RWPE2 (cell line): ENCODE data around the gene MSANTD3.

Experiments used
- ATAC-seq: fragments of 200-7000 bp; cut with Tn5 transposase; 3 replicates; pipeline ENCODE4 v1.9.1; 2021; ENCODE audit warnings: low read depth
- DNase-seq: peaks from one replicate; pipeline ENCODE4 v3.0.0-alpha.2; 2020; ENCODE audit warnings: low spot score
- H3K27ac ChIP-seq: fragments of 450-650 bp; 2 replicates; pipeline ENCODE4 v1.5.1; 2017; ENCODE audit warnings: mild to moderate bottlenecking; ENCODE audit not compliant: poor library complexity, severe bottlenecking
- H3K27me3 ChIP-seq: fragments of 250-450 bp; sonication (Bioruptor Pico); 2 replicates; pipeline ENCODE4 v1.5.1; 2021; ENCODE audit warnings: mild to moderate bottlenecking, moderate library complexity; ENCODE audit not compliant: insufficient read depth, poor library complexity, severe bottlenecking
- H3K36me3 ChIP-seq: fragments of 250-450 bp; sonication (Bioruptor Pico); 2 replicates; pipeline ENCODE4 v1.5.1; 2020; ENCODE audit warnings: low read depth, mild to moderate bottlenecking, moderate library complexity
- H3K4me1 ChIP-seq: fragments of 250-450 bp; sonication (Bioruptor Pico); 2 replicates; pipeline ENCODE4 v1.5.1; 2021; ENCODE audit warnings: mild to moderate bottlenecking, moderate library complexity; ENCODE audit not compliant: insufficient read depth, poor library complexity, severe bottlenecking
- H3K4me3 ChIP-seq: fragments of 250-450 bp; sonication (Bioruptor Pico); 2 replicates; pipeline ENCODE4 v1.5.1; 2021; ENCODE audit warnings: mild to moderate bottlenecking, moderate library complexity; ENCODE audit not compliant: severe bottlenecking
- H3K9me3 ChIP-seq: fragments of 250-450 bp; sonication (Bioruptor Pico); 2 replicates; pipeline ENCODE4 v1.5.1; 2021; ENCODE audit warnings: mild to moderate bottlenecking, moderate library complexity; ENCODE audit not compliant: severe bottlenecking
- CTCF ChIP-seq: fragments of 450-650 bp; IDR thresholded peaks from one replicate; pipeline ENCODE4 v1.5.1; 2017; ENCODE audit warnings: mild to moderate bottlenecking, moderate library complexity; ENCODE audit not compliant: poor library complexity, severe bottlenecking

Gene MSANTD3

GRCh38 chr9:100428871-100429654, 2.1 kb downstream of the MSANTD3 start:
- ATAC-seq (peak; percentile 88), DNase-seq (peak; percentile 67)
- H3K27ac ChIP-seq: peak overlapping the region; percentile 96
- peak overlapping the region; percentile 2 for H3K4me3 ChIP-seq
- peaks cover 24% of the 10 kb centered on the region for H3K4me1 ChIP-seq
- no peaks in the 10 kb centered on the region for H3K27me3 ChIP-seq
- H3K36me3 ChIP-seq: peaks cover 18% of the 10 kb centered on the region
- H3K9me3 ChIP-seq: no peaks in the 10 kb centered on the region
- TF ChIP-seq CTCF: no peak

- no peaks in the 10 kb centered on the region for H3K27me3 ChIP-seq
- DNase-seq: no peak
- ATAC-seq: no peak
- no peak overlapping the region for H3K4me3 ChIP-seq
- peaks cover 31% of the 10 kb centered on the region for H3K36me3 ChIP-seq
- H3K9me3 ChIP-seq: no peaks in the 10 kb centered on the region
- no peak for TF ChIP-seq CTCF
- peaks cover 24% of the 10 kb centered on the region for H3K4me1 ChIP-seq
- H3K27ac ChIP-seq: peak overlapping the region; percentile 96
Measured at GRCh38 chr9:100430286-100430940, 3.5 kb downstream of the MSANTD3 start.

GRCh38 chr9:100431886-100432285, 4.9 kb downstream of the MSANTD3 start:
- peaks cover 17% of the 10 kb centered on the region for H3K4me1 ChIP-seq
- no peak overlapping the region for H3K4me3 ChIP-seq
- no peak for ATAC-seq
- no peaks in the 10 kb centered on the region for H3K9me3 ChIP-seq
- peaks cover 36% of the 10 kb centered on the region for H3K36me3 ChIP-seq
- no peak for DNase-seq
- no peak for TF ChIP-seq CTCF
- H3K27ac ChIP-seq: no peak overlapping the region
- no peaks in the 10 kb centered on the region for H3K27me3 ChIP-seq

GRCh38 chr9:100432736-100433135, 5.8 kb downstream of the MSANTD3 start:
- Histone ChIP-seq H3K4me3 (no peak overlapping the region), H3K27me3 (no peaks in the 10 kb centered on the region), H3K4me1 (peaks cover 17% of the 10 kb centered on the region), H3K9me3 (no peaks in the 10 kb centered on the region), H3K36me3 (peaks cover 36% of the 10 kb centered on the region), H3K27ac (no peak overlapping the region)
- DNase-seq (no peak), ATAC-seq (no peak)
- no peak for TF ChIP-seq CTCF

GRCh38 chr9:100436571-100436970, 9.6 kb downstream of the MSANTD3 start:
- Histone ChIP-seq H3K4me3 (no peak overlapping the region), H3K27me3 (no peaks in the 10 kb centered on the region), H3K4me1 (no peaks in the 10 kb centered on the region), H3K27ac (no peak overlapping the region), H3K36me3 (peaks cover 36% of the 10 kb centered on the region), H3K9me3 (no peaks in the 10 kb centered on the region)
- DNase-seq: no peak
- no peak for ATAC-seq
- no peak for TF ChIP-seq CTCF
